Esophagus squamous epithelium (tissue), 4 donors: ENCODE data around the gene ERCC2.

Source experiments
- CTCF ChIP-seq, 6 experiments: fragments of 450-650 bp in 4 of 6; fragments of 200-600 bp in 2 of 6; sonication (generic) in 2 of 6; IDR thresholded peaks; one replicate each; pipeline ENCODE4 v1.5.1; 2016 to 2019; ENCODE audit warnings: antibody characterized with exemption in 6 of 6, mild to moderate bottlenecking in 4 of 6, moderate library complexity in 4 of 6
- POLR2A ChIP-seq, 4 donors: fragments of 450-650 bp; IDR thresholded peaks; one replicate each; pipeline ENCODE4 v1.6.1; 2017; ENCODE audit warnings: antibody characterized with exemption in 4 of 4, mild to moderate bottlenecking in 4 of 4, moderate library complexity in 3 of 4

- TF ChIP-seq CTCF (IDR thresholded peaks at IDR 0.05): no peak
- TF ChIP-seq POLR2A (IDR thresholded peaks at IDR 0.05): no peak
Measured at GRCh38 chr19:45352914-45353796, 17.2 kb downstream of the ERCC2 start.
